Right lobe of liver (tissue), 4 donors: ENCODE measurements around the gene MAP3K4.

Source experiments
- POLR2A ChIP-seq: fragments of 450-650 bp; IDR thresholded peaks from one replicate; pipeline ENCODE4 v1.6.1; 2017; ENCODE audit warnings: antibody characterized with exemption, mild to moderate bottlenecking
- TF ChIP-seq, protein P1 (sequence below), 4 donors: fragments of 200-600 bp in 3 of 4; fragments of 450-650 bp in 1 of 4; IDR thresholded peaks; one replicate each; pipeline versions ENCODE4 v1.5.1 to v1.8.0; 2016 to 2022; ENCODE audit warnings: antibody characterized with exemption in 4 of 4, mild to moderate bottlenecking in 2 of 4
- donor health status: DM: no; HTN: no; CAD: no.
- donor health status: DM: no; HTN: no; CAD: no.
- donor health status: DM: no; HTN: yes; CAD: no.

DNA sequence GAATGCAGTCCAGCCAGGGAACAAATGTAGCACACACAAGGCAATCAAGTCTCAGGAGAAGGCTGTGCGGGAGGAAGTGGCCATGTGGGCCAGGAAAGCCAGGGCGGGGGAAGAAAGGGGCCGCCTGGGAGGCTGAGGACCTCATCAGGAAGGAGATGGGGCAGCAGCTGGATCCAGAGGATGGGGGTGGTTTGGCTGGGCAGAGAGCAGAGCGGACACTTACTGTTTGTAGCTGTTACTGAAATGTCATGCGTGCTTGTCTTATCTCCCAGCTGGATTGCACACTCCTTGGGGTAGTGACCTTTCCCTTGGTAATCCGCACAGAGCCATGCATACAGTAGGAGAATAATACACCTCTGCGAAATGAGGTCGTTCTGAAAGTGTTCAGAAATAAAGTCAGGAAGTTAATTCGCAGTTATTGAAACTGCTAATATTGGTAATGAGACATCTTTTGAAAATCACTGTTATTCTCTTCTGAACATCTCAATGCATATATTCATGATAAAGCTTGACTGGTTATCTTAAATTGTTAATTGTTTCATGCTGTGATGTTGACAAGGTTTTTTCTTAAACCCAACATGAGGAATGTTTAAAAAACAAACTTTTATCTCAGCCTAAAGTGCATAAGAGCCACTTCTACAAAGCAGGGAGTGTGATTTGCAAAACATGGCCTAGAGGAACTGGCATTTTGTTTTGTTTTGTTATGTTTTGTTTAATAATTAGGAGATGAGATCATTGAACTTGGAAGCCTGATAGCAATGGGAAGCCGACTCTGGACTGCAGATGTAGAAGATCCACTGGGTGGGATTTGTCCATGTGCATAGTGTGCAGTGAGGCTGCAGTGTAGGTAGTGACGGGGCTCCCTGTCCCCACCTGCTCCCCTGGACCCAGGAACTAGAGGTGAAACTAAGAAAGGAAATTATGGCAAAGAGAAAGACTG is 18.0 kb upstream of the MAP3K4 start:
- TF ChIP-seq, protein P1, sequence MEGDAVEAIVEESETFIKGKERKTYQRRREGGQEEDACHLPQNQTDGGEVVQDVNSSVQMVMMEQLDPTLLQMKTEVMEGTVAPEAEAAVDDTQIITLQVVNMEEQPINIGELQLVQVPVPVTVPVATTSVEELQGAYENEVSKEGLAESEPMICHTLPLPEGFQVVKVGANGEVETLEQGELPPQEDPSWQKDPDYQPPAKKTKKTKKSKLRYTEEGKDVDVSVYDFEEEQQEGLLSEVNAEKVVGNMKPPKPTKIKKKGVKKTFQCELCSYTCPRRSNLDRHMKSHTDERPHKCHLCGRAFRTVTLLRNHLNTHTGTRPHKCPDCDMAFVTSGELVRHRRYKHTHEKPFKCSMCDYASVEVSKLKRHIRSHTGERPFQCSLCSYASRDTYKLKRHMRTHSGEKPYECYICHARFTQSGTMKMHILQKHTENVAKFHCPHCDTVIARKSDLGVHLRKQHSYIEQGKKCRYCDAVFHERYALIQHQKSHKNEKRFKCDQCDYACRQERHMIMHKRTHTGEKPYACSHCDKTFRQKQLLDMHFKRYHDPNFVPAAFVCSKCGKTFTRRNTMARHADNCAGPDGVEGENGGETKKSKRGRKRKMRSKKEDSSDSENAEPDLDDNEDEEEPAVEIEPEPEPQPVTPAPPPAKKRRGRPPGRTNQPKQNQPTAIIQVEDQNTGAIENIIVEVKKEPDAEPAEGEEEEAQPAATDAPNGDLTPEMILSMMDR (IDR thresholded peaks at IDR 0.05): no peak
- TF ChIP-seq POLR2A: no peak
